Retinal pigment epithelial cell (primary cell): ENCODE measurements around the gene PHACTR3.

Experiments
- DNase-seq: peaks from one replicate; pipeline ENCODE4 v3.0.0-alpha.2; 2010; ENCODE audit warnings: low read depth
- H3K4me3 ChIP-seq: 2 replicates; pipeline ENCODE4 v1.5.1; 2011; ENCODE audit warnings: mild to moderate bottlenecking, low read length, control low read depth, moderate library complexity
- CTCF ChIP-seq: conservative IDR thresholded peaks from 2 replicates; pipeline ENCODE4 v1.5.1; 2011; ENCODE audit warnings: low read depth, low read length, control low read depth, inconsistent platforms

Gene PHACTR3

GRCh38 chr20:59604741-59605600, 631 bp downstream of the PHACTR3 start:
- H3K4me3 ChIP-seq: no peak overlapping the region
- no peak for DNase-seq

GRCh38 chr20:59605601-59606364, 1.4 kb downstream of the PHACTR3 start:
- no peak for DNase-seq
- TF ChIP-seq CTCF: no peak
- no peak overlapping the region for H3K4me3 ChIP-seq

More at GRCh38 chr20:59604741-59605600, 631 bp downstream of the PHACTR3 start:
- no peak for TF ChIP-seq CTCF

- no peak for DNase-seq
- no peak for TF ChIP-seq CTCF
- no peak overlapping the region for H3K4me3 ChIP-seq
Observed at GRCh38 chr20:59606566-59606965, 2.2 kb downstream of the PHACTR3 start.

GRCh38 chr20:59608396-59608795, 4.1 kb downstream of the PHACTR3 start:
- no peak for DNase-seq
- TF ChIP-seq CTCF: no peak
- no peak overlapping the region for H3K4me3 ChIP-seq

GRCh38 chr20:59608871-59609270, 4.5 kb downstream of the PHACTR3 start:
- no peak overlapping the region for H3K4me3 ChIP-seq
- TF ChIP-seq CTCF: no peak
- DNase-seq: no peak

GRCh38 chr20:59611286-59611685, 6.9 kb downstream of the PHACTR3 start:
- no peak overlapping the region for H3K4me3 ChIP-seq
- TF ChIP-seq CTCF: no peak
- no peak for DNase-seq
